Ascending aorta (tissue), 2 donors: ENCODE data around the gene MRM2. TPM values are rescaled to one million over a fixed set of nuclear protein-coding genes. Genes with fewer than 3 reads are reported as not detected.
"Not testable (repeated sequence)": the region's sequence is repeated elsewhere in the genome, so short reads cannot be mapped to it uniquely, and the experiment has no call there.

Experiments
- DNase-seq, 2 donors: peaks; one replicate each; pipeline ENCODE4 v3.0.0-alpha.2; 2019; ENCODE audit warnings: low spot score in 2 of 2
- H3K27ac ChIP-seq, 2 donors: fragments of 200-600 bp; sonication (generic); one replicate each; pipeline ENCODE4 v1.5.1; 2016 to 2017; ENCODE audit warnings: mild to moderate bottlenecking in 1 of 2
- H3K27me3 ChIP-seq: fragments of 200-600 bp; sonication (generic); one replicate; pipeline ENCODE4 v1.5.1; 2017
- H3K36me3 ChIP-seq, 2 donors: fragments of 200-600 bp; sonication (generic); one replicate each; pipeline ENCODE4 v1.5.1; 2016
- H3K4me1 ChIP-seq, 2 donors: fragments of 200-600 bp; sonication (generic); one replicate each; pipeline ENCODE4 v1.5.1; 2016 to 2017; ENCODE audit warnings: mild to moderate bottlenecking in 1 of 2
- H3K4me3 ChIP-seq, 2 donors: fragments of 200-600 bp; sonication (generic); one replicate each; pipeline ENCODE4 v1.5.1; 2016 to 2017; ENCODE audit warnings: mild to moderate bottlenecking in 1 of 2
- H3K9me3 ChIP-seq, 2 donors: fragments of 200-600 bp; sonication (generic); one replicate each; pipeline ENCODE4 v1.5.1; 2016
- intact Hi-C: fragments of 100-400 bp; cut with DNase I; formaldehyde crosslinking; loops from one replicate; pipeline ENCODE4 v1.15.1; 2023
- total RNA-seq: library from RNA; depleted of rRNA; stranded (reverse); fragments of >200 nt; gene quantifications from one replicate; pipeline ENCODE4 v1.1.0, GENCODE V29; 2016
- TF ChIP-seq, protein P1 (sequence below), 3 experiments: fragments of 200-600 bp in 2 of 3; fragments of 450-650 bp in 1 of 3; sonication (generic) in 2 of 3; IDR thresholded peaks; one replicate each; pipeline ENCODE4 v1.5.1; 2016 to 2019; ENCODE audit warnings: antibody characterized with exemption in 3 of 3, mild to moderate bottlenecking in 1 of 3, moderate library complexity in 1 of 3

Gene MRM2
- total RNA-seq, 1 donor from 2014 or later = 6.7 TPM

DNA sequence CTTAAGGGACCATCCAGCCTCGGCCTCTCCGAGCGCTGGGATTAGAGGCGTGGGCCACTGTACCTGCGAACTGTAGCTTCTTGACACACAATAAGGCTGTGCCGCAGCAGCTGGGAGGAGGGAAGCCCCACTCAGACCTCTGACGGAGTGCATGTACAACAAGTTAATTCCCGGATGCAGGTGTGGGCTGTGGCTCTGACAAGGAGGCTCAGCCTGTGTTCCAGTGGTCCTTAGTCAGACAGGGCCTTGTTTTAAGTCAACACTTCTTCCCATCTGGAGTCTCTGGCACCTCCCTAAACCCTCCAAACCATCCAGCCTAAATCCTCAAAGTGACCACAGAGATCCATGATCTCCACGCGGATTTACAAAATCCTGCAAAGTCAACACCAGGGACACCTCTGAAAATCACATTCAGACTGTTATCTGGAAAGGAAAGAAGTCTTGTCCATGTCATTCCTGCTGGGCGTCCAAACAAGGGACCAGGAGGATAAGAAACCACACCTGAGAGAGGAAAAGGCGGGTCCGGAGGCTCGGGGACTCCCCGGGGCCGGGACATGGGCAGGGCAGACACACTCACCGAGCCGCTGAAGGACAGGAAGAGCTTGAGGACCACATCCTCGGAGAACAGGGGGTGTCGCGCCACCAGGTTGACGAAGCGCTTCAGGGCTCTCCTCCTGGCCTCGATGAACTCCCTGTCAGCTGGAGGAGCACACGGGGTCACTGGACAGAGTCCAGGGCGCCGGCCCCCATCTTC, 29.4 kb upstream of the MRM2 start:
- no peak overlapping the region for H3K27ac ChIP-seq
- H3K27me3 ChIP-seq = no peaks in the 10 kb centered on the region
- TF ChIP-seq, protein P1, sequence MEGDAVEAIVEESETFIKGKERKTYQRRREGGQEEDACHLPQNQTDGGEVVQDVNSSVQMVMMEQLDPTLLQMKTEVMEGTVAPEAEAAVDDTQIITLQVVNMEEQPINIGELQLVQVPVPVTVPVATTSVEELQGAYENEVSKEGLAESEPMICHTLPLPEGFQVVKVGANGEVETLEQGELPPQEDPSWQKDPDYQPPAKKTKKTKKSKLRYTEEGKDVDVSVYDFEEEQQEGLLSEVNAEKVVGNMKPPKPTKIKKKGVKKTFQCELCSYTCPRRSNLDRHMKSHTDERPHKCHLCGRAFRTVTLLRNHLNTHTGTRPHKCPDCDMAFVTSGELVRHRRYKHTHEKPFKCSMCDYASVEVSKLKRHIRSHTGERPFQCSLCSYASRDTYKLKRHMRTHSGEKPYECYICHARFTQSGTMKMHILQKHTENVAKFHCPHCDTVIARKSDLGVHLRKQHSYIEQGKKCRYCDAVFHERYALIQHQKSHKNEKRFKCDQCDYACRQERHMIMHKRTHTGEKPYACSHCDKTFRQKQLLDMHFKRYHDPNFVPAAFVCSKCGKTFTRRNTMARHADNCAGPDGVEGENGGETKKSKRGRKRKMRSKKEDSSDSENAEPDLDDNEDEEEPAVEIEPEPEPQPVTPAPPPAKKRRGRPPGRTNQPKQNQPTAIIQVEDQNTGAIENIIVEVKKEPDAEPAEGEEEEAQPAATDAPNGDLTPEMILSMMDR (IDR thresholded peaks at IDR 0.05) = no peak
- H3K9me3 ChIP-seq = no peaks in the 10 kb centered on the region
- no peaks in the 10 kb centered on the region for H3K4me1 ChIP-seq
- no peak for DNase-seq
- H3K4me3 ChIP-seq = no peak overlapping the region
- intact Hi-C loops = no loop called here
- H3K36me3 ChIP-seq = peaks cover 18 to 30% of the 10 kb centered on the region in 2 donors

DNA sequence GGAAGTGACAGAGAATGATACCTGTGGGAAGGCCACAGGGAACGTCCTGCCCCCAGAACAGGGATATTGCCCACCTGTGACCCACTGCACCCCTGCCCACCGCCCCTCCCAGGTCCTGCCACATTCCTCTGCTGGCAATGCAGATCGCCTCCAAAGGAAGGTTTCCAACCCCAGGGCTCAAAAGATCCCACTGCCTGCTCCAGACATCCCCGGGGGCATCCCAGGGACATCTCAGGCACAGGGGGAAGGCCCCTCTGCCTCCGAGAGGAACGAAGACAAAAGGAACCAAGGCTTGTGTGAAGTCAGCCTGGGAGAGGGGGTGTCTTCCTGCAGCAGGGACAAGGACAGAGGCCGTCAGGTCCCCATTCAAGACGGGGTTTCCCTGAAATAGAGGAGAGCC, 28.5 kb upstream of the MRM2 start:
- TF ChIP-seq, protein P1 (IDR thresholded peaks at IDR 0.05) = no peak
- Histone ChIP-seq H3K4me3 (no peak overlapping the region), H3K36me3 (peaks cover 18 to 30% of the 10 kb centered on the region in 2 donors), H3K4me1 (no peaks in the 10 kb centered on the region), H3K27me3 (no peaks in the 10 kb centered on the region), H3K9me3 (no peaks in the 10 kb centered on the region), H3K27ac (no peak overlapping the region)
- no peak for DNase-seq
- intact Hi-C loops = no loop called here

DNA sequence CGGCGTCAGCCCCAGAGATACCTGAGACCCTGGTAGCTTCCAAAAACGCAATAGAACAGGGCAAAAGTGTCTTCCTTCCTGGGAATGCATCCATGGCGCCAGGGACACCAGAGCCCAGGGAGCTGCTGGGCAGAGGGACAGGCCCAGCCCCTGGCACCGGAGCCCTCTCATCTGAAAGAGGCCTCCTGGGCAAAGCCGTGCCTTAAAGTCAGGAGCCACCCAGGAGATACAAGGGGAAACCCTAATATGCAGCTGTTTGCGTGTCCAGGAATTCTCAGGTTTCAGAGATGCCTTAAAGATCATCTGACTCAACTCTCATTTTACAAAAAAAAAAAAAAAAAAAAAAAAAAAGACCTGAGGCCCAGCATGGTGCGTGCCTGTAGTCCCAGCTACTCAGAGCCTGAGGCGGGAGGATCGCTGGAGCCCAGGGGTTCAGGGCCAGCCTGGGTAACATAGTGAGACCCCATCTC, 28.0 kb upstream of the MRM2 start:
- H3K4me1 ChIP-seq = no peaks in the 10 kb centered on the region
- peaks cover 18 to 28% of the 10 kb centered on the region in 2 donors for H3K36me3 ChIP-seq
- no peaks in the 10 kb centered on the region for H3K27me3 ChIP-seq
- no peak for DNase-seq
- no peak overlapping the region for H3K27ac ChIP-seq
- no peak overlapping the region for H3K4me3 ChIP-seq
- no peaks in the 10 kb centered on the region for H3K9me3 ChIP-seq
- intact Hi-C loops = no loop called here
- TF ChIP-seq, protein P1 (IDR thresholded peaks at IDR 0.05) = no peak

DNA sequence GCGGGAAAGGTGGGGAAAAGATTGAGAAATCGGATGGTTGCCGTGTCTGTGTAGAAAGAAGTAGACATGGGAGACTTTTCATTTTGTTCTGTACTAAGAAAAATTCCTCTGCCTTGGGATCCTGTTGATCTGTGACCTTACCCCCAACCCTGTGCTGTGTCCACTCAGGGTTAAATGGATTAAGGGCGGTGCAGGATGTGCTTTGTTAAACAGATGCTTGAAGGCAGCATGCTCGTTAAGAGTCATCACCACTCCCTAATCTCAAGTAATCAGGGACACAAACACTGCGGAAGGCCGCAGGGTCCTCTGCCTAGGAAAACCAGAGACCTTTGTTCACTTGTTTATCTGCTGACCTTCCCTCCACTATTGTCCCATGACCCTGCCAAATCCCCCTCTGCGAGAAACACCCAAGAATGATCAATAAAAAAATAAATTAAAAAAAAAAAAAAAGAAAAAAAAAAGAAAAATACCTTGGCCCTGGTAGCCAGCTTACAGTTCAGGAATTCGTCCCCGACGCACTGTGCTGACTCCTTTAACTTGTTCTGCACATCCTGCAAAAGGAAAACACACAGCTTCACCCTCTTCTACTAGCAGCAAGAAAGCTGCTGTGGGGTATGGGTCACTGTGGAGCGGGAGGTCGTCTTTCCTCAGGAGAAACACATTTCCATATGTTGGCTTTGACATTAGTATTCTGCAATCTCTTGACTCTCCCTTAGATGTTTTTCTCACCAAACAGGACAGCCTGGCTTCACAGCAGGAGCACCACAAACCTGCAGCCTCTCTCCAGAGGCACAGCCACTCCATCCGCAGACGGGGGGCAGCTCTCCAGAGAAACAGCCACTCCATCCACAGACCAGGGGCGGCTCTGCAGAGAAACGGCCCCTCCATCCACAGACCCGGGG, 27.3 kb upstream of the MRM2 start:
- H3K4me3 ChIP-seq, H3K4me1 ChIP-seq, H3K9me3 ChIP-seq, H3K27ac ChIP-seq, intact Hi-C loops, DNase-seq, H3K27me3 ChIP-seq: not testable (repeated sequence)
- H3K36me3 ChIP-seq = peaks cover 12 to 27% of the 10 kb centered on the region in 2 donors

DNA sequence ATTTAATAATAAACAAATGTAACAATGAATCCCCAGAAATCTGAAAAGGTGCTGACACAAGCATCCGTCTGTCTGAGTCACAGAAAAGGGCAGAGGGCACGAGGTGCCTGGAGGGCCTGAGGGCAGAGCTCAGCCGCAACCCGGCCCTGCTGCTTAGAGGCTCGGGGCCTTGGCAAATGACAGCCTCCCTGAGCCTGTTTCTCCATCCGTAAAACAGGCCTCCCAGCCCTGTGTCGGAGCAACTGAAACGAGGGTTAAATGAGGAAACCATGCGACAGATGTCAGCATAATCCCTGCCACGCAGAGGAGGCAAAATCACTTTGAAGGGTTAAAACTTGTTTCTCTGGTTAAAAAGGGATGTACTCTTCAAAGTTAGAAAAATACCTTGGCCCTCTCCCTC, 24.9 kb upstream of the MRM2 start:
- Histone ChIP-seq H3K9me3 (no peaks in the 10 kb centered on the region), H3K4me3 (no peak overlapping the region), H3K27ac (no peak overlapping the region), H3K4me1 (no peaks in the 10 kb centered on the region), H3K36me3 (peaks cover 9 to 27% of the 10 kb centered on the region in 2 donors), H3K27me3 (no peaks in the 10 kb centered on the region)
- TF ChIP-seq, protein P1 (IDR thresholded peaks at IDR 0.05) = no peak
- intact Hi-C loops = no loop called here
- no peak for DNase-seq

DNA sequence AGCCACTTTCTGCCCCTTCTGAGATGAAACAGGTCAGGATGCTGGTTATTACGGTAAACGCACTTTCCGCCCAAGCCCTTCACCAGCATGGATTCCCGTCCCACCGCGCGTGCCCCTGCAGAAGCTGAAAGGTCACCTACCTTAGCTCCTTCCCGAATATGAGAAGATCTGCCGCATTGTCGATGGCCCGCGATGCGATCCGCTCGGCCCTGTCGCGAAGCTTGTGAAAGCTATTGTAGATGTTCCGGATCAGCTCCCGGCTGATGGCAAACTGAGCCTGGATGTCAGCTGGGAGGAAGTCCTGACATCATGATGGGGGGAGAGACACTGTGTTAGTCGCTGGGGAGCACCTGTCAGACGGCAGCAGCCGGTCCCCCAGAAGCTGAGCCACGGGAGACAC, 22.2 kb upstream of the MRM2 start:
- intact Hi-C loops = no loop called here

More for the DNA sequence above, 22.2 kb upstream of the MRM2 start:
- no peak overlapping the region for H3K27ac ChIP-seq
- no peaks in the 10 kb centered on the region for H3K9me3 ChIP-seq
- H3K4me1 ChIP-seq = no peaks in the 10 kb centered on the region
- TF ChIP-seq, protein P1 (IDR thresholded peaks at IDR 0.05) = no peak
- peaks cover 6 to 15% of the 10 kb centered on the region in 2 donors for H3K36me3 ChIP-seq
- no peaks in the 10 kb centered on the region for H3K27me3 ChIP-seq
- H3K4me3 ChIP-seq = no peak overlapping the region
- no peak for DNase-seq
